Testis (tissue), 3 donors: ENCODE measurements around the gene SLC47A2. TPM values are rescaled to one million over a fixed set of nuclear protein-coding genes. Genes with fewer than 3 reads are reported as not detected.

Experiments
- DNase-seq: peaks from one replicate; pipeline ENCODE4 v3.0.0-alpha.2; 2019
- H3K27ac ChIP-seq, 2 donors: fragments of 200-600 bp; sonication (generic); one replicate each; pipeline ENCODE4 v1.5.1; 2019
- H3K27me3 ChIP-seq: fragments of 200-600 bp; sonication (generic); one replicate; pipeline ENCODE4 v1.5.1; 2019
- H3K36me3 ChIP-seq: fragments of 200-600 bp; sonication (generic); one replicate; pipeline ENCODE4 v1.5.1; 2017; ENCODE audit warnings: low read depth; ENCODE audit errors: missing control alignments
- H3K4me1 ChIP-seq: fragments of 200-600 bp; sonication (generic); one replicate; pipeline ENCODE4 v1.5.1; 2019
- H3K4me3 ChIP-seq, 2 donors: fragments of 200-600 bp; sonication (generic); one replicate each; pipeline ENCODE4 v1.5.1; 2017 to 2019
- H3K9me3 ChIP-seq: fragments of 200-600 bp; sonication (generic); one replicate; pipeline ENCODE4 v1.5.1; 2017
- CTCF ChIP-seq, 3 experiments: fragments of 450-650 bp in 2 of 3; fragments of 200-600 bp in 1 of 3; sonication (generic) in 1 of 3; IDR thresholded peaks; one replicate each; pipeline ENCODE4 v1.5.1; 2016 to 2019; ENCODE audit warnings: antibody characterized with exemption in 3 of 3, mild to moderate bottlenecking in 2 of 3, moderate library complexity in 1 of 3
- POLR2A ChIP-seq: fragments of 450-650 bp; IDR thresholded peaks from one replicate; pipeline ENCODE4 v1.6.1; 2017; ENCODE audit warnings: antibody characterized with exemption, mild to moderate bottlenecking, moderate library complexity
- WGBS, 2 donors: methylation state at CpG; one replicate each; pipeline ENCODE4 v1.1.5; 2018; 5-methylcytosine and 5-hydroxymethylcytosine counted together
- intact Hi-C: fragments of 100-400 bp; cut with DNase I; formaldehyde crosslinking; loops from one replicate; pipeline ENCODE4 v1.15.1; 2023; ENCODE audit warnings: low total_unique reads
- polyA plus RNA-seq: library from polyadenylated mRNA; stranded (reverse); fragments of 350-450 nt; fragmentation: Illumina TruSeq; extraction: RNeasy Lipid Tissue Mini Kit (QIAGEN cat#74804); gene quantifications from one replicate; pipeline ENCODE4 v1.2.3, GENCODE V29; 2014; ENCODE audit warnings: low read depth, low replicate concordance; ENCODE audit not compliant: insufficient read depth
- total RNA-seq, 2 donors: library from RNA; depleted of rRNA; stranded (reverse); fragments of >200 nt; gene quantifications; one replicate each; pipeline ENCODE4 v1.2.3, GENCODE V29; 2016

The SLC47A2 gene
- total and polyA plus RNA-seq, 3 donors from 2014 or later, result 0.16 to 1.1 (median 0.50) TPM

DNA sequence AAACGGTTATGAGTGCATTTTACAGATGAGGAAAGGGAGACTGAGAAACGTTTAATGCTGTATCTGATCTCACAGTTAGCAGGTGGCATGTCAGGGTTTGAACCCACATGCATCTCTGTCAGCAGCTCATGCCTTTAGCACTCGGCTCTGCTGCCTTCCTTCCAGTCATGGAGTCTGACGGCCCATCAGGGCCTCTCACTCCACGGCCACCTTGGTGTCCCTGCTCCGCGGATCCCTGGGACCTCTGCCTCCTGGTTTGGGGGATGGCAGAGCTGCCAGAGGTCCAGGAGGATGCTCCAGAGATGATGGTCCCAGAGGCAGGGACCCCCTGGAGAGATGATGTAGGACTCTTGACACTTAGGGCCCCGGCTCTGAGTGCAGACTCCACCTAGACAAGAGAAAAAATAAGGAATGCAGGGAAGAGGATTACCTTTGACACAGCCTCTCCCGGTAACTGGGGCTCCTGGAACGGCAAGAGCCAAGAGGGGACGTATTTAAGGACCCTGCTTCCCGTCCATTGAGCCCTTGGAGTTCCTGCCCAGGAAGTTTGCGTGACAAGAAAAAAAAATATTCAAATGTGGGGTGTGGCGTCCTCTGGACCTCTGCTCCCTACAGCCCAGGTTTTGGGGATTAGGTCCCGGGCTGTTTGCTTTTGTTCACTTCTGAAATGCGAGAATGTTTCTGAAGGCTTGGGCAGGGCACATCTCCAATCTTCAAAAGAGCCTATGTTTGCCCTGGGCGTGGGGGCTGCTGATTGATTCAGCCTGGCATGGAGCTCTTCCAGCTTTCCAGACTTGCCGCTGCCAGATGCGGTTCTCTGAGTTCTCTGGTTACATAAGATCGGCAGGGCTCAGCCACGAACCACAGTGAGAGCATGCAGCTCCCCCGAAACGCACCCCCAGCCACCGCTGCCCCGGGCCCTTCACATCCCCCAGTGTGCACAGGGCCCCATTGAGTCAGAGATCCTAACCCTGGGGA is 31.7 kb upstream of the SLC47A2 start, which contains the start of gene ALDH3A1:
ALDH3A1 (minus strand) TSS at position 470 of the 978 bp plus-strand sequence. CDS start 3,169 bp downstream, outside the sequence.
- Histone ChIP-seq H3K9me3 (no peaks in the 10 kb centered on the region), H3K27ac (no peak within 1 kb of the TSS), H3K36me3 (no peaks in the 10 kb centered on the region), H3K27me3 (no peaks in the 10 kb centered on the region), H3K4me3 (no peak within 1 kb of the TSS), H3K4me1 (peaks cover 6% of the 10 kb centered on the region)
- DNase-seq, result peak; percentile 59
- 68 to 84% methylated on average over 17 to 25 of the region's 25 CpGs for WGBS, 2 donors
- intact Hi-C loops, result no loop called here
- TF ChIP-seq POLR2A (no peak), CTCF (IDR thresholded peaks at IDR 0.05) (no peak)

GRCh38 chr17:19747159-19747719 is 30.9 kb upstream of the SLC47A2 start:
- intact Hi-C loops, result no loop called here
- Histone ChIP-seq H3K9me3 (no peaks in the 10 kb centered on the region), H3K4me1 (peaks cover 6% of the 10 kb centered on the region), H3K27ac (no peak overlapping the region), H3K36me3 (no peaks in the 10 kb centered on the region), H3K27me3 (no peaks in the 10 kb centered on the region), H3K4me3 (no peak overlapping the region)
- DNase-seq, result no peak
- WGBS, 2 donors, result 86 to 100% methylated on average over 1 to 13 of the region's 13 CpGs
- no peak for TF ChIP-seq POLR2A
- TF ChIP-seq CTCF (IDR thresholded peaks at IDR 0.05), result no peak

DNA sequence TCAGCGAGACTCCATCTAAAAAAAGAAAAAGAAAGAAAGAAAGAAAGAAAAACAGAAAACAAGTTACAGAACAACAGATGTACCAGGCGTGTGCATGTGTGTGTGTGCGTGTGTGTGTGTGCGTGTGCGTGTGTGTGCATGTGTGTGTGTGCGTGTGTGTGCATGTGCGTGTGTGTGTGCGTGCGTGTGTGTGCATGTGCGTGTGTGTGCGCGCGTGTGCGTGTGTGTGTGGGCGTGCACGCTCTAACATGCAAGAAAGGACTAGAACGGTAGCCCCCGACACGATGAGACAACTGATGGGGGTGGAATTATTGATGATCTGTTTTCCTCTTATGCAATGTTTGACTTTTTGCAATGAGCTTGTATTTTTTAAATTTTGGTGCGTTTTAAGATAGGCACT is 30.1 kb upstream of the SLC47A2 start:
- no peak overlapping the region for H3K27ac ChIP-seq
- intact Hi-C loops, result no loop called here
- TF ChIP-seq CTCF (IDR thresholded peaks at IDR 0.05) (no peak), POLR2A (no peak)
- no peaks in the 10 kb centered on the region for H3K9me3 ChIP-seq
- H3K4me3 ChIP-seq, result no peak overlapping the region
- no peaks in the 10 kb centered on the region for H3K27me3 ChIP-seq
- no peak for DNase-seq
- 73 to 89% methylated on average over 20 of the region's 20 CpGs for WGBS, 2 donors
- no peaks in the 10 kb centered on the region for H3K36me3 ChIP-seq
- H3K4me1 ChIP-seq, result peaks cover 6% of the 10 kb centered on the region

DNA sequence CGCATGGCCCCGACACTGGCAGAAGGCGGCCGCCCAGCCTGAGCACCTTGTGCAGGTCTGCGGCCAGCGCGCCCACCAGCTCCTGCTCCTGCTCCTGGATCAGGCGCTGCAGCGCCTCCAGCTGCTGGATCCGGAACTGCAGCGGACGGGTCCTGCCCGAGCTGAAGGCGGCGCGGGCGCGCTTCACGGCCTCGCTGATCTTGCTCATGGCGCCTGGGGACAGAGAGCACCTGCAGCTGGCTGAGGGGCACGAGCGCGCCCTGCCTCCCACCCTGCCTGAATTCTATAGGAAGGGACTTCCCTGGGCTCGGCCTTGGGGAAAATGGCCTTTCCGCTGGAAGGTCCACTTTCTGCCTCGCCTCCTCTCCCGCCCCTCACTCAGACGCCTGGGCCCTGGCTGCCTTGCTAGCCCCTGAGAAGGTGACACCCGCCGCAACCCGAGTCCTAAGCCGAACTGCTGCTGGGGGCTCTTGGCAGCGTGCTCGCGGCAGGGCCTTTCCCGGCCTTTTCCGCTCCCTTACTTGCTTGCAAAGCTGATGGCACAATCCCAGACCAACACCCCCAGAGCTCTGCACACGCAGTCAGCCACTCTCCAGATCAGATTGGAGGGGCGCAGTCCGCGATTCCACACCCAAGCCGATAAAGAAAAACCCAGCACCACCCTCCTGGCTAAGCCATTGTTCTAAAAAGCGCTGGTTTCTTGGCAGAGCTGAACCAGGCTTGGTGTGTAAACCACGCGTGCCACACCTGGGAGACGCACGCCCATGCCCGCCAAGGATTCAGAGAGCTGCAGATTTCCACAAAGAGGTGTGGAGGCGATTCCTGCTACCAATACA is 28.8 kb upstream of the SLC47A2 start:
- TF ChIP-seq CTCF (IDR thresholded peaks at IDR 0.05) (peak; percentile 84 to 95 (median 94)), POLR2A (no peak)
- Histone ChIP-seq H3K4me1 (peaks cover 6% of the 10 kb centered on the region), H3K27me3 (no peaks in the 10 kb centered on the region), H3K27ac (peak overlapping the region; percentile 69 to 70), H3K4me3 (peak overlapping the region; percentile 62 to 73), H3K9me3 (no peaks in the 10 kb centered on the region), H3K36me3 (no peaks in the 10 kb centered on the region)
- DNase-seq, result peak; percentile 97
- 14 to 26% methylated on average over 37 to 42 of the region's 50 CpGs for WGBS, 2 donors
- intact Hi-C loops, result loop anchor here (5.0 kb wide), 1 partner anchor 228 kb away; no protein-coding TSS in a partner anchor
